Calu3 (cell line): ENCODE measurements around the gene POLD2. TPM values are rescaled to one million over a fixed set of nuclear protein-coding genes. Genes with fewer than 3 reads are reported as not detected.

Experiments used
- BruUV-seq: library from RNA; stranded (reverse); fragments of 400-500 nt; replicated peaks from 2 replicates; lab custom pipeline; 2021; lab: Mats Ljungman, UMichigan
- CTCF ChIA-PET: fragments of 300-600 bp; sonication (Branson Sonifier 250); formaldehyde crosslinking; loops from one replicate; lab custom pipeline; 2022; ENCODE audit warnings: antibody characterized with exemption; lab: Charles Lee
- DNase-seq: peaks from one replicate; pipeline ENCODE4 v3.0.0; 2022
- H3K27ac Mint-ChIP-seq: one replicate; pipeline ENCODE4 v1.8.0; 2022; ENCODE audit warnings: mixed read lengths; ENCODE audit not compliant: unreplicated experiment
- H3K27me3 Mint-ChIP-seq: one replicate; pipeline ENCODE4 v1.8.0; 2022; ENCODE audit warnings: mixed read lengths; ENCODE audit not compliant: unreplicated experiment
- H3K36me3 Mint-ChIP-seq: one replicate; pipeline ENCODE4 v1.8.0; 2022; ENCODE audit warnings: mild to moderate bottlenecking, moderate library complexity, mixed read lengths; ENCODE audit not compliant: insufficient read depth, unreplicated experiment
- H3K4me1 Mint-ChIP-seq: one replicate; pipeline ENCODE4 v1.8.0; 2022; ENCODE audit warnings: mild to moderate bottlenecking, low read depth, mixed read lengths; ENCODE audit not compliant: unreplicated experiment
- H3K4me3 Mint-ChIP-seq: one replicate; pipeline ENCODE4 v1.8.0; 2022; ENCODE audit warnings: mild to moderate bottlenecking, low read depth, moderate library complexity, mixed read lengths; ENCODE audit not compliant: unreplicated experiment
- H3K9me3 Mint-ChIP-seq: one replicate; pipeline ENCODE4 v1.8.0; 2022; ENCODE audit warnings: low read depth, mixed read lengths; ENCODE audit not compliant: unreplicated experiment
- CTCF ChIP-seq: fragments of 200-600 bp; IDR thresholded peaks from one replicate; pipeline ENCODE4 v1.8.0; 2022; ENCODE audit warnings: antibody characterized with exemption; ENCODE audit not compliant: unreplicated experiment
- intact Hi-C: fragments of 100-400 bp; cut with micrococcal nuclease; formaldehyde crosslinking; loops from one replicate; pipeline ENCODE4 v1.10.0; 2022; ENCODE audit not compliant: unreplicated experiment
- total RNA-seq: library from RNA; stranded (reverse); gene quantifications from 2 replicates; pipeline ENCODE4 v1.2.3, GENCODE V29; 2022

POLD2 gene
- total RNA-seq, 1 experiment from 2014 or later: 237 TPM

GRCh38 chr7:44075296-44076075, 47.9 kb downstream of the POLD2 start:
- peaks cover 21% of the 10 kb centered on the region for H3K4me1 Mint-ChIP-seq
- no peak for DNase-seq
- BruUV-seq: no TSS peak
- no peak overlapping the region for H3K27ac Mint-ChIP-seq
- TF ChIP-seq CTCF: no peak
- H3K4me3 Mint-ChIP-seq: no peak overlapping the region
- intact Hi-C loops: no loop called here
- CTCF ChIA-PET: interaction anchor here (0.7 to 1.1 kb wide), 3 partner anchors 11 to 443 kb away, joined by 3 to 5 read pairs (median 5); partner anchors contain the start of gene POLD2
- H3K36me3 Mint-ChIP-seq: peaks cover 66% of the 10 kb centered on the region
- no peaks in the 10 kb centered on the region for H3K9me3 Mint-ChIP-seq
- H3K27me3 Mint-ChIP-seq: no peaks in the 10 kb centered on the region

- peaks cover 75% of the 10 kb centered on the region for H3K36me3 Mint-ChIP-seq
- H3K4me3 Mint-ChIP-seq: no peak overlapping the region
- no peaks in the 10 kb centered on the region for H3K9me3 Mint-ChIP-seq
- intact Hi-C loops: no loop called here
- BruUV-seq: no TSS peak
- TF ChIP-seq CTCF: no peak
- peaks cover 21% of the 10 kb centered on the region for H3K4me1 Mint-ChIP-seq
- H3K27me3 Mint-ChIP-seq: no peaks in the 10 kb centered on the region
- CTCF ChIA-PET: no interaction called here
- DNase-seq: no peak
- no peak overlapping the region for H3K27ac Mint-ChIP-seq
Observed at GRCh38 chr7:44074349-44074695, 49.0 kb downstream of the POLD2 start.

GRCh38 chr7:44073664-44074348, 49.5 kb downstream of the POLD2 start:
- Mint-ChIP-seq H3K36me3 (peaks cover 79% of the 10 kb centered on the region), H3K27ac (peak overlapping the region; percentile 18), H3K4me3 (peak overlapping the region; percentile 29), H3K4me1 (peaks cover 21% of the 10 kb centered on the region), H3K9me3 (no peaks in the 10 kb centered on the region), H3K27me3 (no peaks in the 10 kb centered on the region)
- DNase-seq: peak; percentile 66
- CTCF ChIA-PET: no interaction called here
- BruUV-seq: no TSS peak
- intact Hi-C loops: no loop called here
- no peak for TF ChIP-seq CTCF

- Mint-ChIP-seq H3K4me1 (peaks cover 32% of the 10 kb centered on the region), H3K36me3 (peaks cover 86% of the 10 kb centered on the region), H3K27ac (peak overlapping the region; percentile 70), H3K27me3 (no peaks in the 10 kb centered on the region), H3K9me3 (no peaks in the 10 kb centered on the region), H3K4me3 (peak overlapping the region; percentile 10)
- TF ChIP-seq CTCF: peak; percentile 97
- CTCF ChIA-PET: interaction anchor here (0.6 to 1.3 kb wide), 8 partner anchors 10 to 168 kb away, joined by 3 to 4 read pairs (median 3); partner anchors contain the start of gene DBNL
- intact Hi-C loops: loop anchor here (1.0 kb wide), 1 partner anchor 124 kb away; no protein-coding TSS in a partner anchor
- no TSS peak for BruUV-seq
- DNase-seq: peak; percentile 96
Observed at GRCh38 chr7:44072364-44073231, 50.8 kb downstream of the POLD2 start.
